Mammary epithelial cell (primary cell): ENCODE measurements around the gene SLC26A9.

Source experiments
- EZH2 ChIP-seq: IDR thresholded peaks from 2 replicates; pipeline ENCODE4 v1.6.1; 2012; ENCODE audit warnings: low read length, inconsistent platforms, borderline replicate concordance
- TF ChIP-seq, protein P1 (sequence below), 2 donors: IDR thresholded peaks in 1 of 2; conservative IDR thresholded peaks in 1 of 2; 2 replicates each; pipeline ENCODE4 v1.5.1; 2011 to 2012; ENCODE audit warnings: inconsistent platforms in 2 of 2, low read length in 2 of 2, mild to moderate bottlenecking in 2 of 2, control low read depth in 1 of 2, low read depth in 1 of 2; ENCODE audit not compliant: insufficient read depth in 1 of 2; ENCODE audit errors: extremely low read depth in 1 of 2

DNA sequence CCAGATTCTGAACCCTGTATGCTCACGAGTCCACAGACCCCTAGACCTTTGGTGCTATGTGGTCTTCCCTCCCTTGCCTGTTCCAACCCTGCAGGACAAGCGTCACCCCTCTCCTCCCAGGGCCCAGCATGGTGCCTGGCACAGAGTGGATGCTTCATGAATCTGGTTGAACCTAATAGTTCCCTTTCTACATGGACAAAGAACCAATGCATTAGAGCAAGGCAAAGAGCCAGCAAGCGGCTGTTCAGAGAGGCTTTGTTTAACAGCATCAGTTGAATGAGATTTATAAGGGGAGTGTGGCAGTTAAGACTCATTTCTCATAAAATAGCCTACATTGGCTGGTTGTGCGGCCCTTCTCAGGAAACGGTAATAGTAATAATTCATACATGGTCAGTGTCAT, 14.9 kb downstream of the SLC26A9 start:
- TF ChIP-seq, protein P1, sequence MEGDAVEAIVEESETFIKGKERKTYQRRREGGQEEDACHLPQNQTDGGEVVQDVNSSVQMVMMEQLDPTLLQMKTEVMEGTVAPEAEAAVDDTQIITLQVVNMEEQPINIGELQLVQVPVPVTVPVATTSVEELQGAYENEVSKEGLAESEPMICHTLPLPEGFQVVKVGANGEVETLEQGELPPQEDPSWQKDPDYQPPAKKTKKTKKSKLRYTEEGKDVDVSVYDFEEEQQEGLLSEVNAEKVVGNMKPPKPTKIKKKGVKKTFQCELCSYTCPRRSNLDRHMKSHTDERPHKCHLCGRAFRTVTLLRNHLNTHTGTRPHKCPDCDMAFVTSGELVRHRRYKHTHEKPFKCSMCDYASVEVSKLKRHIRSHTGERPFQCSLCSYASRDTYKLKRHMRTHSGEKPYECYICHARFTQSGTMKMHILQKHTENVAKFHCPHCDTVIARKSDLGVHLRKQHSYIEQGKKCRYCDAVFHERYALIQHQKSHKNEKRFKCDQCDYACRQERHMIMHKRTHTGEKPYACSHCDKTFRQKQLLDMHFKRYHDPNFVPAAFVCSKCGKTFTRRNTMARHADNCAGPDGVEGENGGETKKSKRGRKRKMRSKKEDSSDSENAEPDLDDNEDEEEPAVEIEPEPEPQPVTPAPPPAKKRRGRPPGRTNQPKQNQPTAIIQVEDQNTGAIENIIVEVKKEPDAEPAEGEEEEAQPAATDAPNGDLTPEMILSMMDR (conservative IDR thresholded peaks at IDR 0.05 in 1 of 2, IDR thresholded peaks at IDR 0.05 in 1 of 2; ENCODE audit: extremely low read depth in 1 of 2, insufficient read depth in 1 of 2, low read depth in 1 of 2, low read length in 2 of 2) = no peak
- TF ChIP-seq EZH2 = no peak
